WTC11 (cell line): ENCODE measurements around the gene YARS1.

Experiments
- ATF1 ChIP-seq: sonication (generic); formaldehyde crosslinking; IDR thresholded peaks from 2 replicates; pipeline ENCODE4 v1.8.1; 2023; ENCODE audit warnings: mild to moderate bottlenecking, moderate library complexity, missing genetic modification reagents
- CREB1 ChIP-seq: sonication (generic); formaldehyde crosslinking; IDR thresholded peaks from 2 replicates; pipeline ENCODE4 v1.8.0; 2023; ENCODE audit warnings: mild to moderate bottlenecking, missing genetic modification reagents
- CTCF ChIP-seq: fragments of 200-600 bp; IDR thresholded peaks from 2 replicates; pipeline ENCODE4 v1.8.0; 2022; ENCODE audit warnings: antibody characterized with exemption
- ETV6 ChIP-seq: sonication (generic); formaldehyde crosslinking; IDR thresholded peaks from 2 replicates; pipeline ENCODE4 v1.8.1; 2022; ENCODE audit warnings: mild to moderate bottlenecking, missing genetic modification reagents
- JUN ChIP-seq: sonication (generic); formaldehyde crosslinking; IDR thresholded peaks from 2 replicates; pipeline ENCODE4 v1.8.0; 2023; ENCODE audit warnings: mild to moderate bottlenecking, missing genetic modification reagents
- NFYB ChIP-seq: sonication (generic); formaldehyde crosslinking; conservative IDR thresholded peaks from 2 replicates; pipeline ENCODE4 v1.8.0; 2022; ENCODE audit warnings: low read depth, missing genetic modification reagents
- SP1 ChIP-seq: sonication (generic); formaldehyde crosslinking; conservative IDR thresholded peaks from 2 replicates; pipeline ENCODE4 v1.8.1; 2022; ENCODE audit warnings: missing genetic modification reagents
- STAT6 ChIP-seq: sonication (generic); formaldehyde crosslinking; conservative IDR thresholded peaks from 2 replicates; pipeline ENCODE4 v1.8.1; 2023; ENCODE audit warnings: mild to moderate bottlenecking, low read depth, missing genetic modification reagents, moderate library complexity
- TEAD4 ChIP-seq: sonication (generic); formaldehyde crosslinking; IDR thresholded peaks from 2 replicates; pipeline ENCODE4 v1.8.0; 2022; ENCODE audit warnings: mild to moderate bottlenecking, missing genetic modification reagents
- USF2 ChIP-seq: sonication (generic); formaldehyde crosslinking; IDR thresholded peaks from 2 replicates; pipeline ENCODE4 v1.8.1; 2023; ENCODE audit warnings: mild to moderate bottlenecking, missing genetic modification reagents, moderate library complexity
- ZNF121 ChIP-seq: sonication (generic); formaldehyde crosslinking; IDR thresholded peaks from 2 replicates; pipeline ENCODE4 v1.8.0; 2023; ENCODE audit warnings: missing genetic modification reagents
- ZNF423 ChIP-seq: fragments of 250-450 bp; sonication (Bioruptor Pico); IDR thresholded peaks from 2 replicates; pipeline ENCODE4 v2.1.2; 2022; ENCODE audit warnings: mild to moderate bottlenecking, moderate library complexity
- TF ChIP-seq, protein P1 (sequence below): sonication (generic); formaldehyde crosslinking; IDR thresholded peaks from 2 replicates; pipeline ENCODE4 v1.8.0; 2023; ENCODE audit warnings: missing genetic modification reagents, mild to moderate bottlenecking, borderline replicate concordance
- TF ChIP-seq, protein P2 (sequence below): sonication (generic); formaldehyde crosslinking; IDR thresholded peaks from 2 replicates; pipeline ENCODE4 v1.8.0; 2022; ENCODE audit warnings: mild to moderate bottlenecking, missing genetic modification reagents

DNA sequence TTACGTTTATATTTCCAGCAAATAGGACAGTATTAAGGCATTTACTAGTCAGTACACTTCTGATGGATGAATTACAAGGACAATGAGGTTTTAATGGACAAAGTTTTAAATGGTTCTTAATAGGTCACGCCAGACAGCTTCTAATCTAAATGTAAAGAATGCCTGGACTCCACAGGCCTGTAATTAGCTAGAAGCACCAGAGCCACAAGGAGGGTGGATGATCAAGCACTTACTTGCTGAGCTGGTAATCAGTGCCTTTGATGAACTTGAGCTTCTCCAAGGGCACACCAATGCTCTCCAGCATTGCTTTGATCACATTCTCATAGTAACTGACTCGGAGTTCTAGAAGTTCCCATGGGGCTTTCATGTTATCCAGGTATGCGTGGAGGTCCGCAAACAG is 6.8 kb downstream of the YARS1 start:
- TF ChIP-seq CTCF, result no peak
- TF ChIP-seq, protein P1, sequence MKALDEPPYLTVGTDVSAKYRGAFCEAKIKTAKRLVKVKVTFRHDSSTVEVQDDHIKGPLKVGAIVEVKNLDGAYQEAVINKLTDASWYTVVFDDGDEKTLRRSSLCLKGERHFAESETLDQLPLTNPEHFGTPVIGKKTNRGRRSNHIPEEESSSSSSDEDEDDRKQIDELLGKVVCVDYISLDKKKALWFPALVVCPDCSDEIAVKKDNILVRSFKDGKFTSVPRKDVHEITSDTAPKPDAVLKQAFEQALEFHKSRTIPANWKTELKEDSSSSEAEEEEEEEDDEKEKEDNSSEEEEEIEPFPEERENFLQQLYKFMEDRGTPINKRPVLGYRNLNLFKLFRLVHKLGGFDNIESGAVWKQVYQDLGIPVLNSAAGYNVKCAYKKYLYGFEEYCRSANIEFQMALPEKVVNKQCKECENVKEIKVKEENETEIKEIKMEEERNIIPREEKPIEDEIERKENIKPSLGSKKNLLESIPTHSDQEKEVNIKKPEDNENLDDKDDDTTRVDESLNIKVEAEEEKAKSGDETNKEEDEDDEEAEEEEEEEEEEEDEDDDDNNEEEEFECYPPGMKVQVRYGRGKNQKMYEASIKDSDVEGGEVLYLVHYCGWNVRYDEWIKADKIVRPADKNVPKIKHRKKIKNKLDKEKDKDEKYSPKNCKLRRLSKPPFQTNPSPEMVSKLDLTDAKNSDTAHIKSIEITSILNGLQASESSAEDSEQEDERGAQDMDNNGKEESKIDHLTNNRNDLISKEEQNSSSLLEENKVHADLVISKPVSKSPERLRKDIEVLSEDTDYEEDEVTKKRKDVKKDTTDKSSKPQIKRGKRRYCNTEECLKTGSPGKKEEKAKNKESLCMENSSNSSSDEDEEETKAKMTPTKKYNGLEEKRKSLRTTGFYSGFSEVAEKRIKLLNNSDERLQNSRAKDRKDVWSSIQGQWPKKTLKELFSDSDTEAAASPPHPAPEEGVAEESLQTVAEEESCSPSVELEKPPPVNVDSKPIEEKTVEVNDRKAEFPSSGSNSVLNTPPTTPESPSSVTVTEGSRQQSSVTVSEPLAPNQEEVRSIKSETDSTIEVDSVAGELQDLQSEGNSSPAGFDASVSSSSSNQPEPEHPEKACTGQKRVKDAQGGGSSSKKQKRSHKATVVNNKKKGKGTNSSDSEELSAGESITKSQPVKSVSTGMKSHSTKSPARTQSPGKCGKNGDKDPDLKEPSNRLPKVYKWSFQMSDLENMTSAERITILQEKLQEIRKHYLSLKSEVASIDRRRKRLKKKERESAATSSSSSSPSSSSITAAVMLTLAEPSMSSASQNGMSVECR (CRISPR knock-in tag), result no peak
- TF ChIP-seq JUN (CRISPR knock-in tag), result no peak
- TF ChIP-seq TEAD4 (CRISPR knock-in tag), result no peak
- no peak for TF ChIP-seq NFYB (CRISPR knock-in tag)
- TF ChIP-seq USF2 (CRISPR knock-in tag), result no peak
- TF ChIP-seq SP1, result no peak
- TF ChIP-seq, protein P2, sequence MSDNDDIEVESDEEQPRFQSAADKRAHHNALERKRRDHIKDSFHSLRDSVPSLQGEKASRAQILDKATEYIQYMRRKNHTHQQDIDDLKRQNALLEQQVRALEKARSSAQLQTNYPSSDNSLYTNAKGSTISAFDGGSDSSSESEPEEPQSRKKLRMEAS, result no peak
- TF ChIP-seq STAT6, result no peak
- no peak for TF ChIP-seq ATF1
- TF ChIP-seq CREB1, result no peak
- TF ChIP-seq ETV6 (CRISPR knock-in tag), result no peak
- no peak for TF ChIP-seq ZNF121 (CRISPR knock-in tag)
- TF ChIP-seq ZNF423 (CRISPR knock-in tag), result no peak
